Measurements from ENCODE around the gene PIK3AP1. TPM values are rescaled to one million over a fixed set of nuclear protein-coding genes. Genes with fewer than 3 reads are reported as not detected.
A peak's percentile ranks its signal among the peaks of the same experiment; 100 is the strongest.

The PIK3AP1 gene
- total RNA-seq, 1 donor from 2014 or later = 3.8 TPM

- no peak overlapping the region for H3K4me2 ChIP-seq
- H3K79me2 ChIP-seq (ENCODE audit: low read depth) = no peaks in the 10 kb centered on the region
- no peaks in the 10 kb centered on the region for H3K9me3 Mint-ChIP-seq
Observed at GRCh38 chr10:96690755-96691730, 29.3 kb downstream of the PIK3AP1 start.

GRCh38 chr10:96688789-96689188 lies 31.5 kb downstream of the PIK3AP1 start:
- Histone ChIP-seq H3K36me3 (no peaks in the 10 kb centered on the region), H3K4me2 (no peak overlapping the region), H4K20me1 (ENCODE audit: low read depth) (no peaks in the 10 kb centered on the region), H3K27ac (no peak overlapping the region), H3K79me2 (ENCODE audit: low read depth) (no peaks in the 10 kb centered on the region), H3F3A (ENCODE audit: low read depth) (no peaks in the 10 kb centered on the region), H3K9ac (no peak overlapping the region), H3K27me3 (no peaks in the 10 kb centered on the region), H2AFZ (replicated peaks) (no peak overlapping the region), H3K9me3 (ENCODE audit: low read depth) (no peaks in the 10 kb centered on the region), H3K4me3 (no peak overlapping the region), H3K4me1 (peaks cover 4% of the 10 kb centered on the region)
- Mint-ChIP-seq H3K9me3 (no peaks in the 10 kb centered on the region), H3K4me3 (no peak overlapping the region), H3K4me1 (no peaks in the 10 kb centered on the region), H3K27me3 (ENCODE audit: insufficient read depth, low read depth) (peaks cover 4% of the 10 kb centered on the region), H3K36me3 (no peaks in the 10 kb centered on the region), H3K27ac (no peak overlapping the region)
- TF ChIP-seq CTCF (IDR thresholded peaks at IDR 0.05) (no peak), EZH2phosphoT487 (IDR thresholded peaks at IDR 0.05) (no peak), EZH2 (IDR thresholded peaks at IDR 0.05) (no peak)
- DNase-seq (ENCODE audit: low spot score) = no peak

More at GRCh38 chr10:96690755-96691730, 29.3 kb downstream of the PIK3AP1 start:
- H3K27me3 Mint-ChIP-seq (ENCODE audit: insufficient read depth, low read depth) = peaks cover 2% of the 10 kb centered on the region
- no peaks in the 10 kb centered on the region for H3K4me1 Mint-ChIP-seq
- no peaks in the 10 kb centered on the region for H3F3A ChIP-seq (ENCODE audit: low read depth)
- H3K36me3 Mint-ChIP-seq = no peaks in the 10 kb centered on the region
- TF ChIP-seq EZH2 (IDR thresholded peaks at IDR 0.05) (no peak), EZH2phosphoT487 (IDR thresholded peaks at IDR 0.05) (no peak), CTCF (IDR thresholded peaks at IDR 0.05) (no peak)
- peaks cover 4% of the 10 kb centered on the region for H3K4me1 ChIP-seq
- H2AFZ ChIP-seq (replicated peaks) = peak overlapping the region; percentile 18
- no peak overlapping the region for H3K27ac ChIP-seq
- H3K27ac Mint-ChIP-seq = no peak overlapping the region
- no peaks in the 10 kb centered on the region for H3K27me3 ChIP-seq
- no peaks in the 10 kb centered on the region for H4K20me1 ChIP-seq (ENCODE audit: low read depth)
- no peak for DNase-seq (ENCODE audit: low spot score)
- no peak overlapping the region for H3K4me3 Mint-ChIP-seq
- no peak overlapping the region for H3K9ac ChIP-seq
- no peaks in the 10 kb centered on the region for H3K36me3 ChIP-seq
- H3K9me3 ChIP-seq (ENCODE audit: low read depth) = no peaks in the 10 kb centered on the region
- H3K4me3 ChIP-seq = no peak overlapping the region

- H3K36me3 ChIP-seq = no peaks in the 10 kb centered on the region
- H3K4me3 Mint-ChIP-seq = no peak overlapping the region
- H3K4me1 Mint-ChIP-seq = no peaks in the 10 kb centered on the region
- no peak for TF ChIP-seq CTCF (IDR thresholded peaks at IDR 0.05)
- no peak for TF ChIP-seq EZH2 (IDR thresholded peaks at IDR 0.05)
- no peaks in the 10 kb centered on the region for H3K9me3 ChIP-seq (ENCODE audit: low read depth)
- peaks cover 2% of the 10 kb centered on the region for H3K27me3 Mint-ChIP-seq (ENCODE audit: insufficient read depth, low read depth)
- no peaks in the 10 kb centered on the region for H3F3A ChIP-seq (ENCODE audit: low read depth)
- no peak for DNase-seq (ENCODE audit: low spot score)
- no peaks in the 10 kb centered on the region for H3K9me3 Mint-ChIP-seq
- H2AFZ ChIP-seq (replicated peaks) = no peak overlapping the region
- no peaks in the 10 kb centered on the region for H3K27me3 ChIP-seq
- no peaks in the 10 kb centered on the region for H3K79me2 ChIP-seq (ENCODE audit: low read depth)
- peaks cover 4% of the 10 kb centered on the region for H3K4me1 ChIP-seq
- H4K20me1 ChIP-seq (ENCODE audit: low read depth) = no peaks in the 10 kb centered on the region
- H3K27ac ChIP-seq = no peak overlapping the region
- no peak overlapping the region for H3K9ac ChIP-seq
- no peak overlapping the region for H3K27ac Mint-ChIP-seq
- H3K4me3 ChIP-seq = no peak overlapping the region
- no peak overlapping the region for H3K4me2 ChIP-seq
- H3K36me3 Mint-ChIP-seq = no peaks in the 10 kb centered on the region
Observed at GRCh38 chr10:96687317-96688012, 32.8 kb downstream of the PIK3AP1 start.
